WTC11 (cell line): Measurements from ENCODE around the gene ADIPOR2.
"Not testable (repeated sequence)": the region's sequence is repeated elsewhere in the genome, so short reads cannot be mapped to it uniquely, and the experiment has no call there.

Experiments
- JUN ChIP-seq: sonication (generic); formaldehyde crosslinking; IDR thresholded peaks from 2 replicates; pipeline ENCODE4 v1.8.0; 2023; ENCODE audit warnings: mild to moderate bottlenecking, missing genetic modification reagents
- NR1H2 ChIP-seq: sonication (generic); formaldehyde crosslinking; IDR thresholded peaks from 2 replicates; pipeline ENCODE4 v1.9.0; 2021; ENCODE audit warnings: mild to moderate bottlenecking, moderate library complexity, missing genetic modification reagents
- ZNF138 ChIP-seq: sonication (generic); formaldehyde crosslinking; conservative IDR thresholded peaks from 2 replicates; pipeline ENCODE4 v1.8.1; 2022; ENCODE audit warnings: mild to moderate bottlenecking, moderate library complexity, missing genetic modification reagents
- TF ChIP-seq, protein P1 (sequence below): sonication (generic); formaldehyde crosslinking; IDR thresholded peaks from 2 replicates; pipeline ENCODE4 v1.8.1; 2023; ENCODE audit warnings: mild to moderate bottlenecking, missing genetic modification reagents, moderate library complexity
- TF ChIP-seq, protein P2 (sequence below): fragments of 200-600 bp; IDR thresholded peaks from 2 replicates; pipeline ENCODE4 v1.8.0; 2022; ENCODE audit warnings: antibody characterized with exemption
- TF ChIP-seq, protein P3 (sequence below): sonication (generic); formaldehyde crosslinking; conservative IDR thresholded peaks from 2 replicates; pipeline ENCODE4 v1.8.1; 2022; ENCODE audit warnings: mild to moderate bottlenecking, missing genetic modification reagents
- TF ChIP-seq, protein P4 (sequence below): sonication (generic); formaldehyde crosslinking; IDR thresholded peaks from 2 replicates; pipeline ENCODE4 v1.8.0; 2022; ENCODE audit warnings: mild to moderate bottlenecking, missing genetic modification reagents
- TF ChIP-seq, protein P5 (sequence below): sonication (generic); formaldehyde crosslinking; IDR thresholded peaks from 2 replicates; pipeline ENCODE4 v1.8.1; 2022; ENCODE audit warnings: low read depth, missing genetic modification reagents, borderline replicate concordance
- TF ChIP-seq, protein P6 (sequence below): sonication (generic); formaldehyde crosslinking; IDR thresholded peaks from 2 replicates; pipeline ENCODE4 v1.8.1; 2022; ENCODE audit warnings: mild to moderate bottlenecking, missing genetic modification reagents, moderate library complexity, borderline replicate concordance

DNA sequence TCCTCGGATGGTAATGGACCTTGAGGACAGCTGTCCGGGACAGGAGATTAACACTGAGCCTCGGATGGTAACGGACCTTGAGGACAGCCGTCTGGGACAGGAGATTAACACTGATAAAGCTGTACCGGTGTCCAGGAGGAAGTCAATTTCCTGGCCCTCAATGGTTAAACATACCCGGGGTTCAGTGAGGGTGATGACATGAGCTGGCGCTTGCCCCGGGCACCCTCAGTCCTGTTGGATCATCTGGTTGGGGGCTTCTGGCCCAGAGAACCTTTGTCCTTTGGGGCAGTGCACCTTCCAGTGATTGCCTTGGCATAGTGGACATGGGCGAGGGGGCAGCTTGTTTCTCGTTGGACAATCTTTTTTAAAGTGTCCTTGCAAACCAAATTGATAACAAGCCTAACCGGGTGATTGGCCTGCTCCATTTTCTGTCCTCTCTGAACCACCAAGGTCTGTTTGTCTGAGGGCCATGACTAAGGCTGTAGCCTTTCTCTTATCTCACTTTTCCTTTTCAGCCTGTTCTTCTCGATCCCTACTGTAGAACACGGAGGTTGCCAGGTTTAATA lies 23.0 kb downstream of the ADIPOR2 start:
- TF ChIP-seq, protein P1, sequence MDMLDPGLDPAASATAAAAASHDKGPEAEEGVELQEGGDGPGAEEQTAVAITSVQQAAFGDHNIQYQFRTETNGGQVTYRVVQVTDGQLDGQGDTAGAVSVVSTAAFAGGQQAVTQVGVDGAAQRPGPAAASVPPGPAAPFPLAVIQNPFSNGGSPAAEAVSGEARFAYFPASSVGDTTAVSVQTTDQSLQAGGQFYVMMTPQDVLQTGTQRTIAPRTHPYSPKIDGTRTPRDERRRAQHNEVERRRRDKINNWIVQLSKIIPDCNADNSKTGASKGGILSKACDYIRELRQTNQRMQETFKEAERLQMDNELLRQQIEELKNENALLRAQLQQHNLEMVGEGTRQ (CRISPR knock-in tag): not testable (repeated sequence)
- TF ChIP-seq, protein P2, sequence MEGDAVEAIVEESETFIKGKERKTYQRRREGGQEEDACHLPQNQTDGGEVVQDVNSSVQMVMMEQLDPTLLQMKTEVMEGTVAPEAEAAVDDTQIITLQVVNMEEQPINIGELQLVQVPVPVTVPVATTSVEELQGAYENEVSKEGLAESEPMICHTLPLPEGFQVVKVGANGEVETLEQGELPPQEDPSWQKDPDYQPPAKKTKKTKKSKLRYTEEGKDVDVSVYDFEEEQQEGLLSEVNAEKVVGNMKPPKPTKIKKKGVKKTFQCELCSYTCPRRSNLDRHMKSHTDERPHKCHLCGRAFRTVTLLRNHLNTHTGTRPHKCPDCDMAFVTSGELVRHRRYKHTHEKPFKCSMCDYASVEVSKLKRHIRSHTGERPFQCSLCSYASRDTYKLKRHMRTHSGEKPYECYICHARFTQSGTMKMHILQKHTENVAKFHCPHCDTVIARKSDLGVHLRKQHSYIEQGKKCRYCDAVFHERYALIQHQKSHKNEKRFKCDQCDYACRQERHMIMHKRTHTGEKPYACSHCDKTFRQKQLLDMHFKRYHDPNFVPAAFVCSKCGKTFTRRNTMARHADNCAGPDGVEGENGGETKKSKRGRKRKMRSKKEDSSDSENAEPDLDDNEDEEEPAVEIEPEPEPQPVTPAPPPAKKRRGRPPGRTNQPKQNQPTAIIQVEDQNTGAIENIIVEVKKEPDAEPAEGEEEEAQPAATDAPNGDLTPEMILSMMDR: not testable (repeated sequence)
- TF ChIP-seq, protein P3, sequence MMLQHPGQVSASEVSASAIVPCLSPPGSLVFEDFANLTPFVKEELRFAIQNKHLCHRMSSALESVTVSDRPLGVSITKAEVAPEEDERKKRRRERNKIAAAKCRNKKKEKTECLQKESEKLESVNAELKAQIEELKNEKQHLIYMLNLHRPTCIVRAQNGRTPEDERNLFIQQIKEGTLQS: not testable (repeated sequence)
- not testable (repeated sequence) for TF ChIP-seq ZNF138; NR1H2 (CRISPR knock-in tag); JUN (CRISPR knock-in tag)
- TF ChIP-seq, protein P4, sequence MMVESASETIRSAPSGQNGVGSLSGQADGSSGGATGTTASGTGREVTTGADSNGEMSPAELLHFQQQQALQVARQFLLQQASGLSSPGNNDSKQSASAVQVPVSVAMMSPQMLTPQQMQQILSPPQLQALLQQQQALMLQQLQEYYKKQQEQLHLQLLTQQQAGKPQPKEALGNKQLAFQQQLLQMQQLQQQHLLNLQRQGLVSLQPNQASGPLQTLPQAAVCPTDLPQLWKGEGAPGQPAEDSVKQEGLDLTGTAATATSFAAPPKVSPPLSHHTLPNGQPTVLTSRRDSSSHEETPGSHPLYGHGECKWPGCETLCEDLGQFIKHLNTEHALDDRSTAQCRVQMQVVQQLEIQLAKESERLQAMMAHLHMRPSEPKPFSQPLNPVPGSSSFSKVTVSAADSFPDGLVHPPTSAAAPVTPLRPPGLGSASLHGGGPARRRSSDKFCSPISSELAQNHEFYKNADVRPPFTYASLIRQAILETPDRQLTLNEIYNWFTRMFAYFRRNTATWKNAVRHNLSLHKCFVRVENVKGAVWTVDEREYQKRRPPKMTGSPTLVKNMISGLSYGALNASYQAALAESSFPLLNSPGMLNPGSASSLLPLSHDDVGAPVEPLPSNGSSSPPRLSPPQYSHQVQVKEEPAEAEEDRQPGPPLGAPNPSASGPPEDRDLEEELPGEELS (CRISPR knock-in tag): not testable (repeated sequence)
- TF ChIP-seq, protein P5, sequence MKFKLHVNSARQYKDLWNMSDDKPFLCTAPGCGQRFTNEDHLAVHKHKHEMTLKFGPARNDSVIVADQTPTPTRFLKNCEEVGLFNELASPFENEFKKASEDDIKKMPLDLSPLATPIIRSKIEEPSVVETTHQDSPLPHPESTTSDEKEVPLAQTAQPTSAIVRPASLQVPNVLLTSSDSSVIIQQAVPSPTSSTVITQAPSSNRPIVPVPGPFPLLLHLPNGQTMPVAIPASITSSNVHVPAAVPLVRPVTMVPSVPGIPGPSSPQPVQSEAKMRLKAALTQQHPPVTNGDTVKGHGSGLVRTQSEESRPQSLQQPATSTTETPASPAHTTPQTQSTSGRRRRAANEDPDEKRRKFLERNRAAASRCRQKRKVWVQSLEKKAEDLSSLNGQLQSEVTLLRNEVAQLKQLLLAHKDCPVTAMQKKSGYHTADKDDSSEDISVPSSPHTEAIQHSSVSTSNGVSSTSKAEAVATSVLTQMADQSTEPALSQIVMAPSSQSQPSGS (CRISPR knock-in tag): not testable (repeated sequence)
- TF ChIP-seq, protein P6, sequence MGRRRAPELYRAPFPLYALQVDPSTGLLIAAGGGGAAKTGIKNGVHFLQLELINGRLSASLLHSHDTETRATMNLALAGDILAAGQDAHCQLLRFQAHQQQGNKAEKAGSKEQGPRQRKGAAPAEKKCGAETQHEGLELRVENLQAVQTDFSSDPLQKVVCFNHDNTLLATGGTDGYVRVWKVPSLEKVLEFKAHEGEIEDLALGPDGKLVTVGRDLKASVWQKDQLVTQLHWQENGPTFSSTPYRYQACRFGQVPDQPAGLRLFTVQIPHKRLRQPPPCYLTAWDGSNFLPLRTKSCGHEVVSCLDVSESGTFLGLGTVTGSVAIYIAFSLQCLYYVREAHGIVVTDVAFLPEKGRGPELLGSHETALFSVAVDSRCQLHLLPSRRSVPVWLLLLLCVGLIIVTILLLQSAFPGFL: not testable (repeated sequence)
